Measurements from ENCODE around the gene GREB1L. TPM values are rescaled to one million over a fixed set of nuclear protein-coding genes. Genes with fewer than 3 reads are reported as not detected.

GREB1L gene
- polyA plus RNA-seq, 1 donor from 2014 or later: 23.3 TPM

- H3F3A ChIP-seq (ENCODE audit: insufficient read depth, low read length, poor library complexity, severe bottlenecking): no peaks in the 10 kb centered on the region
- no peaks in the 10 kb centered on the region for H4K20me1 ChIP-seq (ENCODE audit: insufficient read depth)
- H2AFZ ChIP-seq (ENCODE audit: low read depth, low read length): no peak overlapping the region
- H3K27me3 ChIP-seq (ENCODE audit: insufficient read depth, low read depth, low read length): no peaks in the 10 kb centered on the region
- no peaks in the 10 kb centered on the region for H3K9me2 ChIP-seq (ENCODE audit: insufficient read depth, low read length)
- no peaks in the 10 kb centered on the region for H3K79me2 ChIP-seq (replicated peaks; ENCODE audit: insufficient read depth, low read length)
- no peak overlapping the region for H3K4me2 ChIP-seq (ENCODE audit: low read length)
- H3K27ac ChIP-seq (ENCODE audit: low read length): no peak overlapping the region
- no peak overlapping the region for H3K4me3 ChIP-seq (ENCODE audit: low read length)
- no peaks in the 10 kb centered on the region for H3K36me3 ChIP-seq (ENCODE audit: insufficient read depth, low read length)
- H3K9ac ChIP-seq (ENCODE audit: low read length): no peak overlapping the region
- H3K9me3 ChIP-seq (ENCODE audit: low read length): no peaks in the 10 kb centered on the region
- TF ChIP-seq MXI1 (conservative IDR thresholded peaks at IDR 0.05; ENCODE audit: poor library complexity, severe bottlenecking) (no peak), REST (IDR thresholded peaks at IDR 0.05; ENCODE audit: borderline replicate concordance) (no peak)
Measured at GRCh38 chr18:21203126-21203525, 38.9 kb upstream of the GREB1L start.

GRCh38 chr18:21203542-21204241 is 38.3 kb upstream of the GREB1L start:
- TF ChIP-seq RAD21 (conservative IDR thresholded peaks at IDR 0.05) (no peak), POLR2AphosphoS5 (IDR thresholded peaks at IDR 0.05) (no peak), MXI1 (conservative IDR thresholded peaks at IDR 0.05; ENCODE audit: poor library complexity, severe bottlenecking) (no peak), REST (IDR thresholded peaks at IDR 0.05; ENCODE audit: borderline replicate concordance) (no peak), EP300 (conservative IDR thresholded peaks at IDR 0.05; ENCODE audit: poor library complexity, severe bottlenecking) (no peak), EZH2 (IDR thresholded peaks at IDR 0.05; ENCODE audit: borderline replicate concordance, insufficient read depth, low read length, poor library complexity, severe bottlenecking) (no peak), TAF1 (IDR thresholded peaks at IDR 0.05; ENCODE audit: low read depth) (no peak)
- Histone ChIP-seq H3K4me2 (ENCODE audit: low read length) (no peak overlapping the region), H3K27ac (ENCODE audit: low read length) (no peak overlapping the region)

More at GRCh38 chr18:21203542-21204241, 38.3 kb upstream of the GREB1L start:
- Histone ChIP-seq H3K9me3 (ENCODE audit: low read length) (no peaks in the 10 kb centered on the region), H3K9ac (ENCODE audit: low read length) (no peak overlapping the region), H3F3A (ENCODE audit: insufficient read depth, low read length, poor library complexity, severe bottlenecking) (no peaks in the 10 kb centered on the region), H3K9me2 (ENCODE audit: insufficient read depth, low read length) (no peaks in the 10 kb centered on the region), H3K79me2 (replicated peaks; ENCODE audit: insufficient read depth, low read length) (no peaks in the 10 kb centered on the region), H2AFZ (ENCODE audit: low read depth, low read length) (no peak overlapping the region), H3K27me3 (ENCODE audit: insufficient read depth, low read depth, low read length) (no peaks in the 10 kb centered on the region), H3K36me3 (ENCODE audit: insufficient read depth, low read length) (no peaks in the 10 kb centered on the region), H3K4me3 (ENCODE audit: low read length) (no peak overlapping the region), H4K20me1 (ENCODE audit: insufficient read depth) (no peaks in the 10 kb centered on the region)
